Central memory CD4-positive, alpha-beta T cell (primary cell): ENCODE measurements around the gene PPP1R3E.
A peak's percentile ranks its signal among the peaks of the same experiment; 100 is the strongest.
"Not testable (repeated sequence)": the region's sequence is repeated elsewhere in the genome, so short reads cannot be mapped to it uniquely, and the experiment has no call there.

Source experiments
- DNase-seq: peaks from one replicate; pipeline ENCODE4 v3.0.0; 2022

The PPP1R3E gene

DNA sequence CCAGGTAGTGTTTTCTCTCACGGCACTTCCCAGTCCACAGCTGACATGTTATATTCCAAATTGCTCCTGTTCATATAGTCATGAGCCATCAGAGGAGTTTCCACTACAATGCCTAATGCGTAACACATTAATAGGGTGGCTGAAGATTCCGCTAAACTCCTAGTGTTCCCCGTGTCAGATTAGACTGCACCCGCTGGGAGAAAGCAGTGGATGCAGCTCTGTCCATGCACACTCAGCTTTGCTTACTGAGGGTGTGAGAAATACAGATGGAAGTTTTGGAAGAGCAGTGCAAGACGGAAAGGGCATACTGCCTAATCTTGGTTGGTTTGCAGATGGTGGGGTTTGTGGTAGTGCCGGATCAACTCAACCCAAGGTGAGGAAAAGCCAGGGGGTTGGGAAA lies 5.6 kb downstream of the PPP1R3E start:
- DNase-seq = no peak

DNA sequence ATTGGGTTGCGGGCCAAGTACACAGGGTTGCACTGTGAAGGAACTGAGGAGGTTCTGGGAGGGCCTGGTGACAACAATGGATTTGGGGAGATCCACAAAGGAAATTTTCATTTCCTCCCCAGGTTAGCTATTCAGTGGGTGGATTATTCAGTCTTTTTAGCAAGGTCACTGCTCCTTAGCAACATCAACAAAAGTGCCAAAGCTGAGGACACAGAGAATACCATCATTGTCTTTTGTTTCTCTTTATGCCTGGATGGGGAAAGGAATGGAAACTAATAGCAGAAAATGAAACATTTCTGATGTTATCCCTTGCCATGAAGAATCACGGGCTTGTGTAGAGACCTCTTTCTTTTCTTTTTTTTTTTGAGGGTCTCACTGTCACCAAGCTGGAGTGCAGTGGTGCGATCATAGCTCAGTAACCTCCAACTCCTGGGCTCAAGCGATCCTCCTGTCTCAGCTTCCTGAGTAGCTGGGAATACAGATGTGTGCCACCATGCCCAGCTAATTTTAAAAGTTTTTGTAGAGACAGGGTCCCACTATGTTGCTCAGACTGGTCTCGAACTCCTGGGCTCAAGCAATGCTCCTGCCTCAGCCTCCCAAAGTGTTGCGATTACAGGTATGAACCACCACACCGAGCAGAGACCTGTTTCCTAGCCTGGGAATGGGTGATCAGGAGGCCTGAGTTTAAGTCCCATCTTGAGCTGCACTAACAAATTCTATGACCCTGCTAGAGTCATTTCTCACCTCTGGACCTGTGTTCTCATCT lies 6.5 kb downstream of the PPP1R3E start:
- no peak for DNase-seq

DNA sequence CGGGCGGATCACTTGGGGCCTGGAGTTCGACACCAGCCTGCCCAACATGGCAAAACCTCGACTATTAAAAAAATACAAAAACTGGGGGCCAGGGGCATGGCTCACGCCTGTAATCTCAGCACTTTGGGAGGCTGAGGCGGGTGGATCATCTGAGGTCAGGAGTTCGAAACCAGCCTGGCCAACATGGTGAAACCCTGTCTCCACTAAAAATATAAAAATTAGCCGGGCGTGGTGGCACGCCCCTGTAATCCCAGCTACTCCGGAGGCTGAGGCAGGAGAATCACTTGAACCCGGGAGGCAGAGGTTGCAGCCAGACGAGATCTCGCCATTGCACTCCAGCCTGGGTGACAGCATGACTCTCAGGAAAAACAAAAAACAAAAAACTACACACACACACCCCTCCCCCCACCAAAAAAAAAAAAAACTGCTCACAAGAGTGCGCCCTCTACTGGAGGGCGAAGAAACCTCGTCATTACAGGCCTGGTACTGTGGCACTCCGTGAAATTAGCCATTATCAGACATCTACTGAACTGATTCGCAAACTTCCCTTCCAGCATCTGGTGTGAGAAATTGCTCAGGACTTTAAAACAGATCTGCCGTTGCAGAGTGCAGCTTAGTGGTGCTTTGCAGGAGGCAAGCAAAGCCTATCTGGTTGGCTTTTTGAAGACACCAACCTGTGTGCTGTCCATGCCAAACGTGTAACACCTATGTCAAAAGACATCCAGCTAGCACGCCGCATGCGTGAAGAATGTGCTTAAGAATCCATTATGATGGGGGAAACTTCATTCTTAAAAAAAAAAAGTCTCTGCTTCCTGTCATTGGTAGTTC lies 7.7 kb downstream of the PPP1R3E start:
- peak; percentile 62 for DNase-seq

DNA sequence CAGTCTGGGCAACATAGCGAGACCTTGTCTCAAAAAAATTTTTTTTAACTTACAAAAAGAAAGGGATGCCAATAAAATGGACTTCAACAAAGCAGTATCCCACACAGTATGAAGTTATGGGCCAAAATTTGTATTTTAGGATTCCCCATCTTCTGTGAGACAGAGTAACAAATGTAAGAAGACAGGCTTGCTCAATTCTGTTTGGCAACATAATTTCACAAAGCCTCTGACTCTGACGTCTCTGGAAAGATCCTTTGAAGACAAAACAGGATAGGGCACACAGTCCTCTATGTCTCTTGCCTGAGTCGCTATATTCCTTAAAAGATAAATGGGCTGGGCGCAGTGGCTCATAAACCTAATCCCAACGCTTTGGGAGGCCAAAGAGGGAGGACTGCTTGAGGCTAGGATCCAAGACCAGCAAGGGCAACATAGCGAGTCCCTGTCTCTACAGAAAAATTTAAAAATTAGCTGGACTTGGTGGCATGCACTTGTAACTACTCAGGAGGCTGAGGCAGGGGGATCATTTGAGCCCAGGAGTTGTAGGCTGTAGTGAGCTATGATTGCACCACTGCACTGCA lies 15.7 kb downstream of the PPP1R3E start:
- no peak for DNase-seq

GRCh38 chr14:23286020-23286901 lies 16.4 kb downstream of the PPP1R3E start, which contains the start of gene HOMEZ:
Gene HOMEZ (minus strand): TSS chr14:23286132. CDS start chr14:23285952, 180 bp downstream.
- peak; percentile 95 for DNase-seq

DNA sequence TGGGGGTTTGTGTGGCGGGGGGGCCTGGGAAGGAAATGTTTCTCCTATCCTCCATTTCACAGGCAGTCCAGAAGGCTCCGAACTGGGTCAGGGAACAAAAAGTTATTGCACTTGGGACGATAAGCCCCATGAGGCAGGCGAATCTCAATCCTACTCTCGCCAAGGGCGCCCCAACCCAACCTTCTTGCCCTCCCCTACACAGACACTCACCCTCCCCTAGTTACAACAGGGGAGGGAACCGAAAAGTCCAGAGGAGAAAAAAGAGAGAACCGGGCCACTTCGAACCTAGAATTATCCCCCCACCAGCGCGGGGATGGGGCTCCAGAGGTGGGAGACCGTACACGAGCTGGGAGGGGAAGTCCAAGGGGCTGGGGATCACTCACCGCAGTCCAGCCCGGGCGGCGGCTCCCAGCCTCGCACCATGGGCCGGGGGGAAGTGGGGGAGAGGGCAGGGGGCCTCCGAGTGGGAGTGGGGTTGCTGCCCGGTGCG lies 17.1 kb downstream of the PPP1R3E start:
- DNase-seq = no peak

DNA sequence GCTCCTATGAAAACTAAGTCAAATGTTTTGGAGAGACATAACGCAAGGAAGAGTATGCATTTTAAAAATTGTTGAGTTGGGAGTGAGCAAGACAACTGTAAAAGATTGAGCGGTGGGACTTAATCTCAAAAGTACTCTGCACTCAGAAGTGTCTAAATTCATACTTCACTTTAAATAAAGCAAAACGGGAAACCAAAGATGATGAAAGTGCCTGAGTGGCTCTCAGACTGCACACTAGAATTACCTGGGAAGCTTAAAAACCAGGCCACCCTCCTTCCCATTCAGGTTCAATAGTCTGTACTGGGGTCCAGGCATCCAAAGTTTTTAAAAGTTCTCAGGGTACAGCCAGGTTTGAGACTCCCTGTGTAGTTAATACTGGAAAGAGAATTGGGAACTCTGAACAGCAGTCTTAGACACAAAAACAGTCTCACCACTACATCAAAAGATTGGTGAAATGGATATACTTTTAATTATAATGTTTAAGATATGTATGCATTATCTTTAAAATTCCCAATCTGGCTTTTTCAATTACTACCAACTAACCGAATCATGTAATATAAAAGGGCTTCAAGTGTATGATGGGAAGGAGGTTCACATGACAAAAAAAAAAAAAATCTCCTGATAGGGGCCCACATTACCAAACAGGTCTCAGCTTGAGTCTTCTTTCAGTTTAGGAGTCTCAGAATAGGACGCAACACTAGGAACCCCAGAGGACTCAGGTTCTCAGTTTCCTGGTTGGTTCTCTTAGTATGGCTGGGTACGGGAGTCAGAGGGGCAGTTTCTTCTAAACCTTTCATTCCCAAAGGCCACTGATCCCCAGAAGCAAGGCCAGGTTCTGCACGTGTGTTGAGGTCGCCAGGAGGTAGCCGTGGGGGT lies 17.8 kb downstream of the PPP1R3E start:
- DNase-seq = no peak

- no peak for DNase-seq
Measured at GRCh38 chr14:23281247-23281646, 21.4 kb downstream of the PPP1R3E start.

DNA sequence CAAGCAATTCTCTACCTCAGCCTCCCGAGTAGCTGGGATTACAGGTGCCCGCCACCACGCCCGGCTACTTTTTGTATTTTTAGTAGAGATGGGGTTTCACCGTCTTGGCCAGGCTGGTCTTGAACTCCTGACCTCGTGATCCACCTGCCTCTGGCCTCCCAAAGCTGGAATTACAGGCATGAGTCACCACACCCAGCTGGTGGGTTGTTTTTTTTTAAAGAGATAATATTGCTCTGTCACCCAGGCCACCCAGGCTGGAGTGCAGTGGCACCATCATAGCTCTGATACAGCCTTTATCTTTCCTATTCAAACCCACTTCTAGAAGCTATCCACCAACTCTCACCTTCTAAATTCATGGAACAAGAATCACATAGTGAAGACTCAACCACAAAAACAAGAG lies 24.7 kb downstream of the PPP1R3E start:
- DNase-seq = not testable (repeated sequence)

DNA sequence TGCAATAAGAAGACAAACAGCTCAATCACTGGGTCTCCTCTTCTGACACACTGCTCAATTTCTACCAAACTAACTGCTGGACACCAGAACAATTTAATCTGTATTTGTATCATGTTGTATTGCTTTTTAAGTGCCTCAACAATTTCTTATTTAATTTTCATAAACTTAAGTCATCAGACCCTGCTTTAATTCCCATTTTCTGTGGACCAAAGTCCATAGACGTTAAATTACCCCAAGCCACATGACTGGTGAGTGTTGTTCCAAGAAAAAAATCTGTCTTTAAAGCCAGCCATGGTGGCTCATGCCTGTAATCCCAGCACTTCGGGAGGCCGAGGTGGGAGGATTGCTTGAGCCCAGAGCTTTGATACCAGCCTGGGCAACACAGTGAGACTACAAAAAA lies 25.5 kb downstream of the PPP1R3E start:
- no peak for DNase-seq

GRCh38 chr14:23275412-23275811 lies 27.2 kb downstream of the PPP1R3E start:
- DNase-seq = no peak

- DNase-seq = no peak
Measured at GRCh38 chr14:23269193-23269592, 33.5 kb downstream of the PPP1R3E start.

- not testable (repeated sequence) for DNase-seq
Measured at GRCh38 chr14:23260849-23261248, 41.8 kb downstream of the PPP1R3E start.

DNA sequence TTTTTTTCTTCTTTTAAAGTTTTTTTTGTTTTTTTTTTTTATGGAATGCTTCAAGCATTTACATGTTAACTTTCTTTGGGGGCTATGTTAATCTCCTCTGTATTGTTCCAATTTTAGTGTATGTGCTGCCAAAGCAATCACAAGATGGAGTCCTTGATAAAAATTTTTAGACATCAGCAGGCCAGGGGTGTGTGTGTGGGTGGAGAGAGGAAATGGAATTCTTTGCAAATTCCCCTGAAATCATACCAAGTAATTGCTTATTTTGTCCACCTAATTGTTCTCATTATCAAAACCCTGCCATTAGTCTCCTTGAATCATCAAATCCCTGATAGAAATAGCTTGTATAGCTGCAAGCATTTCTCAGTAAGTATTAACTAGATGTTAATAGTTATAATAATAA lies 43.2 kb downstream of the PPP1R3E start:
- DNase-seq = no peak

GRCh38 chr14:23258256-23258655 lies 44.4 kb downstream of the PPP1R3E start:
- DNase-seq = no peak

GRCh38 chr14:23252420-23253333 lies 50.0 kb downstream of the PPP1R3E start:
- DNase-seq = no peak

- DNase-seq = no peak
Measured at GRCh38 chr14:23252006-23252405, 50.7 kb downstream of the PPP1R3E start.

DNA sequence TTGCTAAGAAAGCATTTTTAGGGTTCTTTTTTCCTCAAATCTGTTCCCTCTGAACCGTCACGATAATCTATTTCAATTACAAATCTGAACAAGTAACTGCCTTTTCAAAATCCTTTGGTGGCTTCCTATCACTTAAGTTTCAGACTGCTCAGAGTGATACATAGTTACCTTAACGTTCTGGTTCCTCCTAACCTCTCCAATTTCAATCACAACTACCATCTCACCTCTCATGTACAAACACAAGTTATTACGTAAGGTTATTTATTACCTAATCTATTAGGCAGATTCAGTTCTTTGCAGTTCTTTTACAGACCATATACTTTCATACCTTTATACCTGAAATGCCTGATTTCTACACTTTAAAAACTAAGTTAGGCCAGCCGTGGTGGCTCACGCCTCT lies 52.8 kb downstream of the PPP1R3E start:
- no peak for DNase-seq

DNA sequence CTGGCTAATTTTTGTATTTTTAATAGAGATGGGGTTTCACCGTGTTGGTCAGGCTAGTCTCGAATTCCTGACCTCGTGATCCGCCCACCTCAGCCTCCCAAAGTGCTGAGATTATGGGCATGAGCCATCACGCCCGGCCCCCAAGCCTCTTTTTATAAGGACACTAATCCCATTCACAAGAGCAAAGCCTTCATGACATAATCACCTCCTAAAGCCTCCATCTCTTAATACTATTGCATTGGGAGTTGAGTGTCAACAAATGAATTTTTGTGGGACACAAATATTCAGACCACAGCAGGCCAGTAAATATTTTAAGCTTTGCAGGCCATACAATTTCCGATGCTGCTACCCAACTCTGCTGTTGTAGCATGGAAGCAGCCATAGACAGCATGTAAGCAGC lies 54.1 kb downstream of the PPP1R3E start:
- no peak for DNase-seq
